ENCODE measurements around the gene DENR.

DNA sequence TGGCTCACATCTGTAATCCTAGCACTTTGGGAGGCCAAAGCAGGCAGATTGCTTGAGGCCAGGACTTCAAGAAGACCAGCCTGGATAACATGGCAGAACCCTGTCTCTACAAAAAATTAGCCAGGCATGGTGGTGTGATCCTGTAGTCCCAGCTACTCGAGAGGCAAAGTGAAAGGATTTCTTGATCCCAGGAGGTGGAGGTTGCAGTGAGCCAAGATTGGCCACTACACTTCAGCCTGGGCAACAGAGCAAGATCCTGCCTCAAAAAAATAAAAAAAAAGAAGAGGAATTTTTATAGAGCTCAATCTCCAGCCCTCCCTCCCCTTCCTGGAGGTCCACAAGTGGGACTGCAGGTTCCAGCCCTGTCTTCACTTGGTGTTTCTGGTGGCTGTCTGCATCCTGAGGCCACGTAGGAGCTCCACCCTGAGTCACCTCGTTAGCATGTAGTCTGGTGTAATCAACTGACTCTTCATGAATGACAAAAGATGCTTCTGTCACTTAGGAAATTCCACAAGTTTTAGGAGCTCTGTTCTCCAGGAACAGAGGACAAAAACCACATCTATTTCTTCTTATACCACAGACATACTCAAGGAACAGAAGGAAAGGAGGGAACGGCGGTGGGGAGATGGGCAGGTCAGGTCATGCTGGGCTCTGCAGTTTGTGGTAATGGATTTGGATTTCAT lies 37.9 kb downstream of the DENR start:
- no peak for TF ChIP-seq EZH2phosphoT487 (IDR thresholded peaks at IDR 0.05; ENCODE audit: low read length)
- TF ChIP-seq, protein P1, sequence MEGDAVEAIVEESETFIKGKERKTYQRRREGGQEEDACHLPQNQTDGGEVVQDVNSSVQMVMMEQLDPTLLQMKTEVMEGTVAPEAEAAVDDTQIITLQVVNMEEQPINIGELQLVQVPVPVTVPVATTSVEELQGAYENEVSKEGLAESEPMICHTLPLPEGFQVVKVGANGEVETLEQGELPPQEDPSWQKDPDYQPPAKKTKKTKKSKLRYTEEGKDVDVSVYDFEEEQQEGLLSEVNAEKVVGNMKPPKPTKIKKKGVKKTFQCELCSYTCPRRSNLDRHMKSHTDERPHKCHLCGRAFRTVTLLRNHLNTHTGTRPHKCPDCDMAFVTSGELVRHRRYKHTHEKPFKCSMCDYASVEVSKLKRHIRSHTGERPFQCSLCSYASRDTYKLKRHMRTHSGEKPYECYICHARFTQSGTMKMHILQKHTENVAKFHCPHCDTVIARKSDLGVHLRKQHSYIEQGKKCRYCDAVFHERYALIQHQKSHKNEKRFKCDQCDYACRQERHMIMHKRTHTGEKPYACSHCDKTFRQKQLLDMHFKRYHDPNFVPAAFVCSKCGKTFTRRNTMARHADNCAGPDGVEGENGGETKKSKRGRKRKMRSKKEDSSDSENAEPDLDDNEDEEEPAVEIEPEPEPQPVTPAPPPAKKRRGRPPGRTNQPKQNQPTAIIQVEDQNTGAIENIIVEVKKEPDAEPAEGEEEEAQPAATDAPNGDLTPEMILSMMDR (IDR thresholded peaks at IDR 0.05; ENCODE audit: low read length), result no peak
